Liver (tissue), 9 donors: ENCODE results near the gene SHLD1. TPM values are rescaled to one million over a fixed set of nuclear protein-coding genes. Genes with fewer than 3 reads are reported as not detected.

ENCODE experiments used
- DNase-seq: peaks from one replicate; pipeline ENCODE4 v3.0.0-alpha.2; 2017; ENCODE audit warnings: low spot score
- H3K27ac ChIP-seq, 2 donors: one replicate each; pipeline ENCODE4 v1.7.0; 2013; ENCODE audit warnings: inconsistent platforms in 2 of 2, low read length in 2 of 2, control low read depth in 1 of 2, low read depth in 1 of 2, mild to moderate bottlenecking in 1 of 2
- H3K27me3 ChIP-seq, 4 donors: one replicate each; pipeline versions ENCODE4 v1.6.1 to v1.7.0; 2013; ENCODE audit warnings: low read length in 3 of 4, inconsistent platforms in 1 of 4, mild to moderate bottlenecking in 1 of 4, moderate library complexity in 1 of 4; ENCODE audit not compliant: control insufficient read depth in 4 of 4, insufficient read depth in 4 of 4
- H3K36me3 ChIP-seq, 4 donors: one replicate each; pipeline versions ENCODE4 v1.6.1 to v1.7.0; 2013; ENCODE audit warnings: low read length in 3 of 4, mild to moderate bottlenecking in 3 of 4, low read depth in 1 of 4, moderate library complexity in 1 of 4; ENCODE audit not compliant: control insufficient read depth in 4 of 4, insufficient read depth in 3 of 4
- H3K4me1 ChIP-seq, 4 donors: one replicate each; pipeline versions ENCODE4 v1.6.1 to v1.7.0; 2013; ENCODE audit warnings: low read length in 3 of 4, mild to moderate bottlenecking in 3 of 4, moderate library complexity in 1 of 4; ENCODE audit not compliant: control insufficient read depth in 4 of 4, insufficient read depth in 4 of 4
- H3K4me3 ChIP-seq, 3 donors: one replicate each; pipeline versions ENCODE4 v1.6.1 to v1.7.0; 2013; ENCODE audit warnings: low read length in 3 of 3, control low read depth in 1 of 3, low read depth in 1 of 3, mild to moderate bottlenecking in 1 of 3
- H3K9ac ChIP-seq, 2 donors: one replicate each; pipeline ENCODE4 v1.7.0; 2013; ENCODE audit warnings: low read length in 2 of 2, mild to moderate bottlenecking in 2 of 2, moderate library complexity in 2 of 2, control low read depth in 1 of 2, low read depth in 1 of 2
- H3K9me3 ChIP-seq, 4 donors: one replicate each; pipeline versions ENCODE4 v1.6.1 to v1.7.0; 2013; ENCODE audit warnings: low read length in 3 of 4; ENCODE audit not compliant: control insufficient read depth in 4 of 4
- CTCF ChIP-seq: fragments of 150-350 bp; IDR thresholded peaks from 2 replicates; pipeline ENCODE4 v1.5.1; 2017; ENCODE audit warnings: improper control_type of control experiment, low read depth, low read length; ENCODE audit not compliant: missing input control
- EGR1 ChIP-seq, 2 donors: IDR thresholded peaks; 2 replicates each; pipeline ENCODE4 v1.6.1; 2016 to 2018; ENCODE audit warnings: antibody characterized with exemption in 2 of 2, low read depth in 2 of 2
- FOXA1 ChIP-seq: IDR thresholded peaks from 2 replicates; pipeline ENCODE4 v1.6.1; 2016; ENCODE audit warnings: antibody characterized with exemption
- FOXA2 ChIP-seq: IDR thresholded peaks from 2 replicates; pipeline ENCODE4 v1.6.1; 2016; ENCODE audit warnings: antibody characterized with exemption
- HNF4A ChIP-seq, 2 donors: conservative IDR thresholded peaks; 2 replicates each; pipeline ENCODE4 v1.6.1; 2016; ENCODE audit warnings: antibody characterized with exemption in 2 of 2, mild to moderate bottlenecking in 2 of 2
- HNF4G ChIP-seq: IDR thresholded peaks from 2 replicates; pipeline ENCODE4 v1.6.1; 2016; ENCODE audit warnings: antibody characterized with exemption
- JUND ChIP-seq, 2 donors: IDR thresholded peaks; 2 replicates each; pipeline ENCODE4 v1.6.1; 2016; ENCODE audit warnings: antibody characterized with exemption in 2 of 2
- NR2F2 ChIP-seq: IDR thresholded peaks from 2 replicates; pipeline ENCODE4 v1.6.1; 2016; ENCODE audit warnings: antibody characterized with exemption
- RAD21 ChIP-seq, 2 donors: IDR thresholded peaks; 2 replicates each; pipeline ENCODE4 v1.6.1; 2016; ENCODE audit warnings: antibody characterized with exemption in 2 of 2, mild to moderate bottlenecking in 2 of 2
- RXRA ChIP-seq, 2 donors: IDR thresholded peaks; 2 replicates each; pipeline ENCODE4 v1.6.1; 2017 to 2018; ENCODE audit warnings: antibody characterized with exemption in 2 of 2, mild to moderate bottlenecking in 1 of 2
- SP1 ChIP-seq: IDR thresholded peaks from 2 replicates; pipeline ENCODE4 v1.6.1; 2018; ENCODE audit warnings: antibody characterized with exemption, mild to moderate bottlenecking
- TAF1 ChIP-seq: conservative IDR thresholded peaks from 2 replicates; pipeline ENCODE4 v1.6.1; 2016; ENCODE audit warnings: antibody characterized with exemption, mild to moderate bottlenecking
- YY1 ChIP-seq: IDR thresholded peaks from 2 replicates; pipeline ENCODE4 v1.6.1; 2016; ENCODE audit warnings: antibody characterized with exemption, mild to moderate bottlenecking
- WGBS: extraction: QIAGEN DNeasy Blood & Tissue Kit; methylation state at CpG from one replicate; pipeline ENCODE4 v1.1.7; 2013; 5-methylcytosine and 5-hydroxymethylcytosine counted together
- polyA plus RNA-seq, 2 donors: library from polyadenylated mRNA; stranded (reverse) in 1 of 2; unstranded in 1 of 2; fragments of 200-250 nt in 1 of 2; fragments of >200 nt in 1 of 2; fragmentation: Nextera tagmentation in 1 of 2; extraction: Ambion mirVana in 1 of 2; gene quantifications; one replicate each; pipeline versions ENCODE4 v1.2.1 to v1.2.3, GENCODE V29; 2013 to 2015
- total RNA-seq, 2 donors: library from RNA; depleted of rRNA; stranded (reverse); fragments of >200 nt; gene quantifications; one replicate each; pipeline ENCODE4 v1.2.3, GENCODE V29; 2014
- TF ChIP-seq, protein P1 (sequence below): IDR thresholded peaks from 2 replicates; pipeline ENCODE4 v1.6.1; 2016; ENCODE audit warnings: antibody characterized with exemption
- TF ChIP-seq, protein P2 (sequence below): IDR thresholded peaks from 2 replicates; pipeline ENCODE4 v1.6.1; 2016; ENCODE audit warnings: antibody characterized with exemption
- TF ChIP-seq, protein P3 (sequence below): IDR thresholded peaks from 2 replicates; pipeline ENCODE4 v1.6.1; 2016; ENCODE audit warnings: antibody characterized with exemption
- TF ChIP-seq, protein P4 (sequence below): IDR thresholded peaks from 2 replicates; pipeline ENCODE4 v1.6.1; 2016; ENCODE audit warnings: antibody characterized with exemption, mild to moderate bottlenecking
- donor health status: healthy.
- donor health status: healthy.
- donor health status: healthy.
- donor health status: healthy.
- donor health status: healthy.

SHLD1 gene
- total and polyA plus RNA-seq, 4 donors, result 0.92 to 5.0 (median 2.0) TPM

- Histone ChIP-seq H3K4me3 (no peak overlapping the region), H3K27me3 (no peaks in the 10 kb centered on the region), H3K9ac (no peak overlapping the region), H3K36me3 (no peaks in the 10 kb centered on the region), H3K4me1 (no peaks in the 10 kb centered on the region), H3K27ac (no peak overlapping the region), H3K9me3 (no peaks in the 10 kb centered on the region)
- no peak for TF ChIP-seq CTCF
- TF ChIP-seq NR2F2, result no peak
- no peak for TF ChIP-seq SP1
- no peak for TF ChIP-seq TAF1
- no peak for TF ChIP-seq HNF4A (conservative IDR thresholded peaks at IDR 0.05)
- TF ChIP-seq JUND (IDR thresholded peaks at IDR 0.05), result no peak
- TF ChIP-seq, protein P1, sequence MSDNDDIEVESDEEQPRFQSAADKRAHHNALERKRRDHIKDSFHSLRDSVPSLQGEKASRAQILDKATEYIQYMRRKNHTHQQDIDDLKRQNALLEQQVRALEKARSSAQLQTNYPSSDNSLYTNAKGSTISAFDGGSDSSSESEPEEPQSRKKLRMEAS, result no peak
- TF ChIP-seq, protein P2, sequence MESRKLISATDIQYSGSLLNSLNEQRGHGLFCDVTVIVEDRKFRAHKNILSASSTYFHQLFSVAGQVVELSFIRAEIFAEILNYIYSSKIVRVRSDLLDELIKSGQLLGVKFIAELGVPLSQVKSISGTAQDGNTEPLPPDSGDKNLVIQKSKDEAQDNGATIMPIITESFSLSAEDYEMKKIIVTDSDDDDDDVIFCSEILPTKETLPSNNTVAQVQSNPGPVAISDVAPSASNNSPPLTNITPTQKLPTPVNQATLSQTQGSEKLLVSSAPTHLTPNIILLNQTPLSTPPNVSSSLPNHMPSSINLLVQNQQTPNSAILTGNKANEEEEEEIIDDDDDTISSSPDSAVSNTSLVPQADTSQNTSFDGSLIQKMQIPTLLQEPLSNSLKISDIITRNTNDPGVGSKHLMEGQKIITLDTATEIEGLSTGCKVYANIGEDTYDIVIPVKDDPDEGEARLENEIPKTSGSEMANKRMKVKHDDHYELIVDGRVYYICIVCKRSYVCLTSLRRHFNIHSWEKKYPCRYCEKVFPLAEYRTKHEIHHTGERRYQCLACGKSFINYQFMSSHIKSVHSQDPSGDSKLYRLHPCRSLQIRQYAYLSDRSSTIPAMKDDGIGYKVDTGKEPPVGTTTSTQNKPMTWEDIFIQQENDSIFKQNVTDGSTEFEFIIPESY, result no peak
- TF ChIP-seq YY1, result no peak
- TF ChIP-seq EGR1 (IDR thresholded peaks at IDR 0.05; ENCODE audit: low read depth in 2 of 2), result no peak
- no peak for TF ChIP-seq RXRA (IDR thresholded peaks at IDR 0.05)
- WGBS, result 91% methylated on average over 4 of the region's 4 CpGs
- DNase-seq, result no peak
Measured at GRCh38 chr20:5836569-5836968, 86.4 kb downstream of the SHLD1 start.

DNA sequence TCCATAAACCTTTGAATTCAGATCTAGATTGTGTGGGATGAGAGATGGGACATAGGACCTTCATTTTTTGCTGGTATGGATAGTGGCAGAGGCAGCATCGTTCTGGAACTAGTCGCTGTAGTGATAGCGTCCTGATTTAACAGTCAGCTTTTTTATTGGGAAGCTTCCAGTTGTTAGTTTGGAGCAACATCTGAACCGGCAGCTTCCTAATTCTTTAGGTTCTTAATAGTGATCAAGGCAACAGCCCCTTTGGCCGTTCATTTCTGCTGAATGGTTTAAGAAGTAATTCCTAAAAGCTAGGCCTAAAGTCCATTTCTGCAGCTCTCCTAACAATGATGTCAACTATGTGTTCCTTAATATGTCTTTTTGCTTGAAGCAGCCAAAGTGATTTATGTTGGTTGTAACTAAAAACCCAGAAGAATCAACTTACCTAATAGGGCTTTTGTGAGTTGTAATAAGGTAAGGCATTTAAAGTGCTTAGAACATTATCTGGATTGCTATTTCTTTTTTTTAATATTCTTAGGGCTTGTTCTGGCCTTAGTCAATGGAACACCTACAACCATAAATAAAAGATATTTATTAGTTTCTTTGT, 90.3 kb downstream of the SHLD1 start:
- no peak for DNase-seq
- Histone ChIP-seq H3K4me1 (no peaks in the 10 kb centered on the region), H3K4me3 (no peak overlapping the region), H3K27me3 (no peaks in the 10 kb centered on the region), H3K27ac (no peak overlapping the region), H3K9me3 (no peaks in the 10 kb centered on the region), H3K9ac (no peak overlapping the region), H3K36me3 (no peaks in the 10 kb centered on the region)
- TF ChIP-seq CTCF, result no peak
- TF ChIP-seq FOXA1, result no peak
- no peak for TF ChIP-seq RAD21 (IDR thresholded peaks at IDR 0.05)
- TF ChIP-seq, protein P1, result no peak
- no peak for TF ChIP-seq JUND (IDR thresholded peaks at IDR 0.05)
- TF ChIP-seq, protein P3, sequence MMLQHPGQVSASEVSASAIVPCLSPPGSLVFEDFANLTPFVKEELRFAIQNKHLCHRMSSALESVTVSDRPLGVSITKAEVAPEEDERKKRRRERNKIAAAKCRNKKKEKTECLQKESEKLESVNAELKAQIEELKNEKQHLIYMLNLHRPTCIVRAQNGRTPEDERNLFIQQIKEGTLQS, result no peak
- TF ChIP-seq, protein P4, sequence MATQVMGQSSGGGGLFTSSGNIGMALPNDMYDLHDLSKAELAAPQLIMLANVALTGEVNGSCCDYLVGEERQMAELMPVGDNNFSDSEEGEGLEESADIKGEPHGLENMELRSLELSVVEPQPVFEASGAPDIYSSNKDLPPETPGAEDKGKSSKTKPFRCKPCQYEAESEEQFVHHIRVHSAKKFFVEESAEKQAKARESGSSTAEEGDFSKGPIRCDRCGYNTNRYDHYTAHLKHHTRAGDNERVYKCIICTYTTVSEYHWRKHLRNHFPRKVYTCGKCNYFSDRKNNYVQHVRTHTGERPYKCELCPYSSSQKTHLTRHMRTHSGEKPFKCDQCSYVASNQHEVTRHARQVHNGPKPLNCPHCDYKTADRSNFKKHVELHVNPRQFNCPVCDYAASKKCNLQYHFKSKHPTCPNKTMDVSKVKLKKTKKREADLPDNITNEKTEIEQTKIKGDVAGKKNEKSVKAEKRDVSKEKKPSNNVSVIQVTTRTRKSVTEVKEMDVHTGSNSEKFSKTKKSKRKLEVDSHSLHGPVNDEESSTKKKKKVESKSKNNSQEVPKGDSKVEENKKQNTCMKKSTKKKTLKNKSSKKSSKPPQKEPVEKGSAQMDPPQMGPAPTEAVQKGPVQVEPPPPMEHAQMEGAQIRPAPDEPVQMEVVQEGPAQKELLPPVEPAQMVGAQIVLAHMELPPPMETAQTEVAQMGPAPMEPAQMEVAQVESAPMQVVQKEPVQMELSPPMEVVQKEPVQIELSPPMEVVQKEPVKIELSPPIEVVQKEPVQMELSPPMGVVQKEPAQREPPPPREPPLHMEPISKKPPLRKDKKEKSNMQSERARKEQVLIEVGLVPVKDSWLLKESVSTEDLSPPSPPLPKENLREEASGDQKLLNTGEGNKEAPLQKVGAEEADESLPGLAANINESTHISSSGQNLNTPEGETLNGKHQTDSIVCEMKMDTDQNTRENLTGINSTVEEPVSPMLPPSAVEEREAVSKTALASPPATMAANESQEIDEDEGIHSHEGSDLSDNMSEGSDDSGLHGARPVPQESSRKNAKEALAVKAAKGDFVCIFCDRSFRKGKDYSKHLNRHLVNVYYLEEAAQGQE, result no peak
- no peak for TF ChIP-seq NR2F2
- TF ChIP-seq RXRA (IDR thresholded peaks at IDR 0.05), result no peak
- no peak for TF ChIP-seq FOXA2
- no peak for TF ChIP-seq SP1
- TF ChIP-seq HNF4A (conservative IDR thresholded peaks at IDR 0.05), result no peak
- TF ChIP-seq, protein P2, result no peak
- TF ChIP-seq TAF1, result no peak
- TF ChIP-seq YY1, result no peak
- TF ChIP-seq HNF4G, result no peak
- 95% methylated on average over 5 of the region's 5 CpGs for WGBS
